Measurements from ENCODE around the gene ADORA1. TPM values are rescaled to one million over a fixed set of nuclear protein-coding genes. Genes with fewer than 3 reads are reported as not detected.

The ADORA1 gene
- polyA plus RNA-seq, 1 of the 3 experiments (the other 2 are of a cell fraction) = 4.8 TPM

- TF ChIP-seq EZH2phosphoT487 (IDR thresholded peaks at IDR 0.05; ENCODE audit: borderline replicate concordance, low read depth) (no peak), EP300 (IDR thresholded peaks at IDR 0.05; ENCODE audit: borderline replicate concordance in 1 of 2, low read depth in 1 of 2, low read length in 1 of 2) (no peak), MXI1 (IDR thresholded peaks at IDR 0.05; ENCODE audit: low read depth, low read length) (no peak), GABPA (IDR thresholded peaks at IDR 0.05; ENCODE audit: low read depth) (no peak), RCOR1 (IDR thresholded peaks at IDR 0.05; ENCODE audit: low read length) (no peak), USF1 (IDR thresholded peaks at IDR 0.05; ENCODE audit: borderline replicate concordance, low read depth) (no peak), ELF1 (IDR thresholded peaks at IDR 0.05) (no peak), TEAD4 (IDR thresholded peaks at IDR 0.05; ENCODE audit: borderline replicate concordance, insufficient read depth) (no peak), FOXM1 (IDR thresholded peaks at IDR 0.05; ENCODE audit: low read depth) (no peak), REST (IDR thresholded peaks at IDR 0.05; ENCODE audit: low read depth, low read length) (no peak), ZBTB33 (IDR thresholded peaks at IDR 0.05; ENCODE audit: borderline replicate concordance, low read depth) (no peak), NFIC (IDR thresholded peaks at IDR 0.05; ENCODE audit: borderline replicate concordance) (no peak), RFX5 (IDR thresholded peaks at IDR 0.05; ENCODE audit: low read length) (no peak), YY1 (IDR thresholded peaks at IDR 0.05; ENCODE audit: low read depth) (no peak), MAX (IDR thresholded peaks at IDR 0.05; ENCODE audit: low read depth) (no peak), POLR2AphosphoS5 (IDR thresholded peaks at IDR 0.05; ENCODE audit: low read depth, low read length) (no peak), USF2 (IDR thresholded peaks at IDR 0.05; ENCODE audit: borderline replicate concordance, low read depth, low read length) (no peak), JUND (IDR thresholded peaks at IDR 0.05) (no peak), TCF12 (IDR thresholded peaks at IDR 0.05) (no peak), TAF1 (IDR thresholded peaks at IDR 0.05; ENCODE audit: borderline replicate concordance, low read depth, low read length) (no peak)
- Histone ChIP-seq H3K9ac (no peak overlapping the region), H3K9me2 (no peaks in the 10 kb centered on the region), H3K9me3 (no peaks in the 10 kb centered on the region), H2AFZ (ENCODE audit: low read depth) (no peak overlapping the region), H3F3A (replicated peaks; ENCODE audit: insufficient read depth) (no peaks in the 10 kb centered on the region), H3K4me2 (no peak overlapping the region), H3K27me3 (ENCODE audit: insufficient read depth) (no peaks in the 10 kb centered on the region), H3K4me3 (ENCODE audit: low read depth in 2 of 2, low read length in 1 of 2) (no peak overlapping the region), H3K27ac (ENCODE audit: low read depth in 2 of 2, low read length in 1 of 2) (no peak overlapping the region), H3K4me1 (ENCODE audit: control insufficient read depth in 1 of 2, insufficient read depth in 2 of 2, low read depth in 1 of 2, low read length in 1 of 2) (peaks cover 29 to 60% of the 10 kb centered on the region in 2 experiments), H4K20me1 (ENCODE audit: insufficient read depth) (no peaks in the 10 kb centered on the region), H3K36me3 (replicated peaks in 1 of 2; ENCODE audit: control insufficient read depth in 1 of 2, insufficient read depth in 2 of 2, low read length in 1 of 2) (no peaks in the 10 kb centered on the region), H3K79me2 (ENCODE audit: insufficient read depth) (no peaks in the 10 kb centered on the region)
- WGBS (ENCODE audit: low lambda C conversion rate) = 72% methylated on average over 7 of the region's 7 CpGs
- ChIA-PET POLR2A (no interaction called here), CTCF (interaction anchor here (0.9 to 3.8 kb wide), 8 partner anchors 8 to 119 kb away, joined by 4 to 19 read pairs (median 14); no protein-coding TSS in a partner anchor)
- DNase-seq = no peak
These were observed 21.8 kb downstream of the ADORA1 start for GRCh38 chr1:203149188-203149840.

Measured in SK-N-SH (cell line).